RWPE2 (cell line): ENCODE measurements around the gene ZNRF3.
A peak's percentile ranks its signal among the peaks of the same experiment; 100 is the strongest.

ENCODE experiments used
- ATAC-seq: fragments of 200-7000 bp; cut with Tn5 transposase; 3 replicates; pipeline ENCODE4 v1.9.1; 2021; ENCODE audit warnings: low read depth
- DNase-seq: peaks from one replicate; pipeline ENCODE4 v3.0.0-alpha.2; 2020; ENCODE audit warnings: low spot score
- H3K27ac ChIP-seq: fragments of 450-650 bp; 2 replicates; pipeline ENCODE4 v1.5.1; 2017; ENCODE audit warnings: mild to moderate bottlenecking; ENCODE audit not compliant: poor library complexity, severe bottlenecking
- H3K27me3 ChIP-seq: fragments of 250-450 bp; sonication (Bioruptor Pico); 2 replicates; pipeline ENCODE4 v1.5.1; 2021; ENCODE audit warnings: mild to moderate bottlenecking, moderate library complexity; ENCODE audit not compliant: insufficient read depth, poor library complexity, severe bottlenecking
- H3K36me3 ChIP-seq: fragments of 250-450 bp; sonication (Bioruptor Pico); 2 replicates; pipeline ENCODE4 v1.5.1; 2020; ENCODE audit warnings: low read depth, mild to moderate bottlenecking, moderate library complexity
- H3K4me1 ChIP-seq: fragments of 250-450 bp; sonication (Bioruptor Pico); 2 replicates; pipeline ENCODE4 v1.5.1; 2021; ENCODE audit warnings: mild to moderate bottlenecking, moderate library complexity; ENCODE audit not compliant: insufficient read depth, poor library complexity, severe bottlenecking
- H3K4me3 ChIP-seq: fragments of 250-450 bp; sonication (Bioruptor Pico); 2 replicates; pipeline ENCODE4 v1.5.1; 2021; ENCODE audit warnings: mild to moderate bottlenecking, moderate library complexity; ENCODE audit not compliant: severe bottlenecking
- H3K9me3 ChIP-seq: fragments of 250-450 bp; sonication (Bioruptor Pico); 2 replicates; pipeline ENCODE4 v1.5.1; 2021; ENCODE audit warnings: mild to moderate bottlenecking, moderate library complexity; ENCODE audit not compliant: severe bottlenecking
- CTCF ChIP-seq: fragments of 450-650 bp; IDR thresholded peaks from one replicate; pipeline ENCODE4 v1.5.1; 2017; ENCODE audit warnings: mild to moderate bottlenecking, moderate library complexity; ENCODE audit not compliant: poor library complexity, severe bottlenecking

The ZNRF3 gene

DNA sequence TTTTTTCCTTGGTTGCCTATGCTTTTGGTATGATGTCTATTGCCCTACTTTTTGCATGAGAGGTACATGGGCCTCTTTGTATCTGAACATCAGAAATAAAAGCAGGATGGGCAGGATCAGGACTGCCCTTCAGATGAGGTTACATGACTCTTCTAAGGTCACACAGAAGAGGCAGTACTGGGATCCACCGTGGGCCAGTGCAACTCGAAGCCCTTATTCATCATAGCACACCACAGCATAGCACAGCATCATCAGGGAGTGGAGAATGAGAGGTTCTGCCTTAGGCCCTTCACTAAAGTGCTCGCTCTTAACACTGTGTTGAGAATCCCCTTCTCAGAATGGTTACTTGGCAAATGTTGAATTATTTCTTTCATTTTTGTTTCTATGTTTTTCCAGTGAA lies 90.0 kb downstream of the ZNRF3 start:
- TF ChIP-seq CTCF, result no peak
- Histone ChIP-seq H3K27me3 (no peaks in the 10 kb centered on the region), H3K4me1 (peaks cover 26% of the 10 kb centered on the region), H3K4me3 (no peak overlapping the region), H3K36me3 (no peaks in the 10 kb centered on the region), H3K27ac (no peak overlapping the region), H3K9me3 (no peaks in the 10 kb centered on the region)
- DNase-seq (no peak), ATAC-seq (no peak)

- no peak overlapping the region for H3K4me3 ChIP-seq
- DNase-seq (no peak), ATAC-seq (peak; percentile 28; the same call in 1 of the 3 replicates)
- H3K4me1 ChIP-seq, result peaks cover 27% of the 10 kb centered on the region
- H3K27me3 ChIP-seq, result no peaks in the 10 kb centered on the region
- TF ChIP-seq CTCF, result no peak
- peak overlapping the region; percentile 31 for H3K27ac ChIP-seq
- no peaks in the 10 kb centered on the region for H3K9me3 ChIP-seq
- no peaks in the 10 kb centered on the region for H3K36me3 ChIP-seq
Measured at GRCh38 chr22:28977060-28977459, 93.7 kb downstream of the ZNRF3 start.

- no peak for DNase-seq
- Histone ChIP-seq H3K27me3 (no peaks in the 10 kb centered on the region), H3K27ac (peak overlapping the region; percentile 31), H3K9me3 (no peaks in the 10 kb centered on the region), H3K4me3 (no peak overlapping the region), H3K4me1 (peaks cover 27% of the 10 kb centered on the region), H3K36me3 (no peaks in the 10 kb centered on the region)
- ATAC-seq, result peak; percentile 24; the same call in 2 of the 3 replicates
- TF ChIP-seq CTCF, result peak; percentile 12
Measured at GRCh38 chr22:28977481-28977971, 94.2 kb downstream of the ZNRF3 start.

GRCh38 chr22:28978158-28978557 lies 94.8 kb downstream of the ZNRF3 start:
- Histone ChIP-seq H3K9me3 (no peaks in the 10 kb centered on the region), H3K27ac (no peak overlapping the region), H3K4me1 (peaks cover 33% of the 10 kb centered on the region), H3K4me3 (no peak overlapping the region), H3K27me3 (no peaks in the 10 kb centered on the region), H3K36me3 (no peaks in the 10 kb centered on the region)
- ATAC-seq (peak; percentile 62), DNase-seq (no peak)
- TF ChIP-seq CTCF, result no peak
